HG02571 (cell line): ENCODE measurements around the gene ZP1.
"Not testable (repeated sequence)": the region's sequence is repeated elsewhere in the genome, so short reads cannot be mapped to it uniquely, and the experiment has no call there.

Source experiments
- ATAC-seq: cut with Tn5 transposase; IDR thresholded peaks from one replicate; pipeline ENCODE4 v1.9.1; 2021; ENCODE audit warnings: mild to moderate bottlenecking, moderate library complexity; ENCODE audit not compliant: unreplicated experiment

ZP1 gene

DNA sequence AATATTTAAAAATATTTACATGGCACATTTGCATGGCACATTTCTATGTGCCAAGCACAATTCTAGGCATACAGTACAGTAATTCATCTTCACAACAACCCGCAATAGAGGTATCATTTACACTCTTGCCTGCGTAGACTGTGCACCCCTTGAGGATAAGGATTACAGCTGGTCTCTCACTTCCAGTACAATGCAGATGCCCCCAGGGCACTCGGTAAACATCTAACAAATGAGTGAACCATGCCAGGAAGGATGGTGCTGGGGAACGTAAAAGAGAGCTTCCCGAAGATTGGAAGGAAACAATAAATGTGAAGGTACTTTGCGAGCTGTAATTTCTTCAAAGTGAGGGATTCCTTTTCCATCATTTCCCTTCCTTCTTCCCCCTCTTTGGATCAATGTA lies 37.7 kb downstream of the ZP1 start:
- ATAC-seq = no peak

DNA sequence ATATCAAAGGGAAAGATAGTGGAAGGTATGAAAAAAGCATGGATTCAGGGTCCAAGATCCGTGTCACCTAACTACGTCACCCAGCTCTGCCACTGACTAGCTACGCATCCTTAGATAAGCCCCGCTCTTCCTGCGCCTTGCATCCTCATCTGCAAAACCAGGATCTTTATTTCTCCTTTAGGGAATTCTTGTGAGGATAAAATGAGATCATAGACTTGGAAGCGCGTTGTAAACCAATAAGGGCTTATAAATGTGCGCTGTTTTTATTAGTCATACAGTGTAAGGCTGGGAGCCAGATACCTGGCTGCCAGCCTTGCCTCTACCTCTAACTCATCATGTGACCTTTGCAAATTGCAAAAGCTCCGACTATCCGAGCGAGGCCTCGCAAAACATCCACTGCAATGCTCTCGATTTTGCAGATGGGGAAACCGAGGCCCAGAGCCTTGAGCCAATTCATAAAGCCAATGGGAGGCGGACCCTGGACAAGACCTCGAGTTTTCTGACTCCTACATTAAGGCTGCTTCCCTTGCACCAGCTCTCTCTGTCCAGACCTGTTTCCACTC lies 38.3 kb downstream of the ZP1 start:
- no peak for ATAC-seq

DNA sequence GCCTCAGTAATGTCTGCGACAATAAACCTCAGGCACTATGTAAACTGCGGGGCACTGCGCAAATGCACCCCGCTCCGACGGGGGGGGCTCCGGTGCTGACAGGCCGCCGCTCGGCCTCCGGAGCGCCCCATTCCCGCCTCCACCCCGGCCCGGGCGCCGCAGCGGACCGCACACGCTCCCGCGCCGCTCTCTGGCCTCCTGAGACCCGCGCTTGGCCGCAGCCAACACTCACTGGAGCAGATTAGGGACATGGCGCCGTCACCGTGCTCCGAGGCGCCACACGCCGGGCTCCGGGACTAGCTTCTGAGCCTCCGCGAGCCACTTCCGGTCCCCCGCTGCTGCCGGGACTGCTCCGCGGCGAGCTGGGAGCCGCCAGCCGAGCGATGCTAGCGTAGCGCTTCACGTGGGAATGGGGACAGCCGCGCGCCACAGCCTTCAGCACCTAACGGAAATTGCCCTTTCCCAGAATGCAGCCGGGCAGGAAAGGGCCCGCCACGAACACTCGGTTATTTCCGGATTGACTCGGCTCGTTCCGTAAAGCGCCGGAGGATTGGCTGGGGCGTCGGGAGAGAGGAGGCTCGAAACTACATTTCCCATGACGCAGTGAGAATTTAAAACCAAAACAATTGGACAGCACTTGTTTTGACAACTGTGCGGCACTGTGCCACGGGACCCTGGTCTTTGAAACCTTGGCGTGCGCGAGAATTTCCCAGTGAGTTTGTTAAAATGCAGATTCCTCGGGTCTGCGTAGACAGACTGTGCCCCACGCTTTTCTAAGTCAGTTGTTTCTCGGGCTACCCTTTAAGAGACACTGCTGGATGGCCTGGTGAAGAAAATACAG lies 39.0 kb downstream of the ZP1 start, which contains the start of gene PRPF19:
PRPF19 (minus strand) TSS at position 454 of the 841 bp plus-strand sequence; CDS start at position 251, 203 bp downstream.
- peak; percentile 74 for ATAC-seq

DNA sequence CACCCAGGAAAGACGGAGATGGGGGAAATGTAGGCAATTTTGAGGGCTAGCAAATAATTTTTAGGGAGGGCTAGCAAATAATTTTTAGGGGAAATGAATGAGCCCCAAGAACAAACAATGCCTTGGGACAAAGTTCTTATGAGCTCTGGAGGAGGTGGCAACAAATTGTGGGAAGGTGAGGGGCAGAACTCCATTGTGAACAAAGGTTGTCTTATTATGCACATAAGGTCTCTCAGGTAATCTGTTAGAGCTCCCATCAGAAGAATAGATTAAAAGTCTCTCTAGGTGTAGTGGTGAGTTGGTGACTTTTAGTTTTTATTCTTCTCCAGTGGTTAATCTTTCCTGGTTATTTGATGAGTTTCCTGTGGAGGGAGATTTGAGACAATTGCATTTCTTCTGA lies 41.5 kb downstream of the ZP1 start:
- no peak for ATAC-seq

DNA sequence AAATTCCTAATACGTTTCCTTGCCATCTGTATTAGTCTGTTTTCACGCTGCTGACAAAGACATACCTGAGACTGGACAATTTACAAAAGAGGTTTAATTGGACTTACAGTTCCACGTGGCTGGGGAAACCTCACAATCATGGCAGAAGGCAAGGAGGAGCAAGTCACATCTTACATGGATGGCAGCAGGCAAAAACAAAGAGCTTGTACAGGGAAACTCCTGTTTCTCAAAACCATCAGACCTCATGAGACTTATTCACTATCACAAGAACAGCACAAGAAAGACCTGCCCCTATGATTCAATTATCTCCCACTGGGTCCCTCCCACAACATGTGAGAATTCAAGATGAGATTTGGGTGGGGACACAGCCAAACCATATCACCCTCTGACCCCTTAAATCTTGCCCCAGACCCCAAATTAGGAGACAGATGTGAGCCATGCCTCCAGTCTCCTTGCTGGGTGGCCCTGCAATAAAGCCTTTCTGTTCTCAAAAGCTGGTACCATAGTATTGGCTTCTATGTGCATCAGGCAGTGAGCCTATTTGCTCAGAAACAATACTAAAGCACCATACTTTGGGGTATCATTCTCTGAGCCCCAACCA lies 42.4 kb downstream of the ZP1 start:
- ATAC-seq = not testable (repeated sequence)

DNA sequence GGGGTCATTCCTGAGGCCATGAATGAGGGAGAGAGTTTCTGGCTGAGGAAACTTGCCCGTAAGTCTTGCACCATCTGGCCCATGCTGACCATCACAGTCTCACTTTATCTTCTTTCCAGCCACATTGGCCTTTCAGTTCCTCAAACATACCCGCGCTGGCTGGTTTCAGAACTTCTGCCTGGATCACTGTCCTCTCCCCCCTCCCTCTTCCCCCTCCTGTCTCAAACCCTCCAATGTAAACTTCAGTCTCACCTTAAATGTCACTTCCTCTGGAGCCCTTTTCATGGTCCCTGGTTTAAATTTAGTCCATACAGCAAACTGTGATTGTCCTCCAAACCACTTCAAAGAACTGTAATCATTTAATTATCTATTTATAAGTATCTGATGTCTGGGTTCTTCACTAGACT lies 42.9 kb downstream of the ZP1 start:
- peak; percentile 32 for ATAC-seq

DNA sequence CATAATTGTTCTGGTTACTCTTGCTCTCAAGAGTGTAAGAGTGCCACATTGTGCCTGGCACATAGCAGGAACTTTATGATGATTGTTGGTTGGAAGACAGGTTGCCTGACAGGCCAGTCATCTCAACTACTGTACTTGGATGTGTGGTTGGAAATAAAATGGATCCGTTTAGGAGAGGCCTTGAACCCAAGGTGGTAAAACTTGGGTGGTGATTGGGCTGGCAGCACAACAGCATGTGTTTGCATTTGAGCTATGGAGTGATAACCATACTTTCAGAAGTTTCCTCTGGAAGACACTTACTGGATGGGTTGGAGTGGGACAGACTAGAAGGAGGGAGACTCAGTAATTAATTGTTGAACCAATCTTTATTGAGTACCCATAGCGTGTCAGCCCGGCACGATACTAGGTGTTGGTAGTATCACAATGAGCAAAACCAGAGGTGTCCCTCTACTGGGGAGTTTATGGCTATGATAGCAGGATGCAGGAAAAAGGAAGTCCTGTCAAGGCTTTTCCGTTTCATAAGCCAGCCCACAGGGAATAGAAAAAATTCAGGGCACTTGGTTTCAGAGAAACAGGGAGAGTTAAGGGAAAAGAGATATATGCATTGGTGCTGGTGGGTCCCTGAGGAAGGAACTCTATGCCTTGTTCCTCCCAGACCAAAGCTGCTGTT lies 43.5 kb downstream of the ZP1 start:
- no peak for ATAC-seq

DNA sequence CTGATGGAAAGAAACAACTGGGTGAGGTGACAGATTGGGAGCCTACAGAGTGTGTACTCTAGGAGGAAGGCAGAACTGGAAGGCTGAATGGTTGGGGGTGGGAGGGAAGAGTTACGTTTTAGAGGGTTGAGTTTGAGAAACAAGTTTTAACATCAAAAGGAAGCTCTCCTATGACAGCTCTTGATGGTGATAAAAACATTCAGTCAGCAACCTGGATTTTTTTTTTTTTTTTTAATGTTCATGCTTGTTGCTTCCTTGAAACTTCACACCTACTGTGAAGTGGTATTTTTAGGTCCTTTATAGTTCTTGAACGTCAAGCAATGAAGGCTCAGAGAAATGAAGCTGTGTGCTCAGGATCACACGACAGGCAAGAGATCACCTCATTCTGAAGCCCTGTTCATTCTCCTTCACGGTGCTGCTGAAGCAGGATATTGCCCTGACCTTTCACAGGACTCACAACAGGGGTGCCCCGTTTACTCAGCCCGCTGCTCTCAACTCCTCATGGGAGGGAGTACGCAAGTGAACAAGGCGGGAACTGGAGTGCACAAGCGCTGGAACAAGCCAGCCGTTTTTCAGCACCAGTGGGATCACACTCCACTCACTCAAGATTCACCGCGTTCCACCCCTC lies 45.0 kb downstream of the ZP1 start:
- no peak for ATAC-seq

DNA sequence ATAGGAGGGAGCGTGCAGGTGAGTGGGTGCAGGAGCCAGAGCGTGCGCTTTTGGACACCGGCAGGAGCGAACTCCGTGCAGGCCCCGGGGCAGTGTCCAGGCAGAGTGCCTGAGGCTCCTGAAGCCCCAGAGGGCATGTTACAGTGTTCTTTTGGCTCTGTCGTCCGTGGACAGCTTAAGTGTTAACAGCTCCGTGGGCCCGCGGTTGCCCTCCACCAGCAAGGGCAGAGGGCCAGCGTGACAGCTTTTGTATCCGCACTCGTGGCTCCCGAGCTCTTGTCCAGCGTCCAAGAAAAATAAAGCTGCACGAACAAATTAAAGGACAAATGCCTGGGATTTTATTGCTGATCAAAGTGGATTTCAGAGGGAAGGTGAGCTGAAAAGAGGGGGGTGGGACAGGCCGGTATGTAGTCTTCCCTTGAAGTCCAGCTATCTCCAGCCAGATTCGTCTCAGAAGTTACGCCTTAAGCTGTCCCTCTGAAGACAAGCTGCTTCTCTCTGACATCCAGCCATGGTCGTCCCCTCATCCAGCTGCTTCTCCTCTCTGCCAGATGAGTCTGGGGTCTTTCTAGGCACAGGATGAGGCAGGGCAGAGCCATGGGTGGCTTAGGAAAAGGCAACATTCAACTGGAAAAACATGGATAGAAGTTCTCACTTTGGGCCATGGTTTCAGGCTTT lies 45.6 kb downstream of the ZP1 start:
- ATAC-seq = no peak

DNA sequence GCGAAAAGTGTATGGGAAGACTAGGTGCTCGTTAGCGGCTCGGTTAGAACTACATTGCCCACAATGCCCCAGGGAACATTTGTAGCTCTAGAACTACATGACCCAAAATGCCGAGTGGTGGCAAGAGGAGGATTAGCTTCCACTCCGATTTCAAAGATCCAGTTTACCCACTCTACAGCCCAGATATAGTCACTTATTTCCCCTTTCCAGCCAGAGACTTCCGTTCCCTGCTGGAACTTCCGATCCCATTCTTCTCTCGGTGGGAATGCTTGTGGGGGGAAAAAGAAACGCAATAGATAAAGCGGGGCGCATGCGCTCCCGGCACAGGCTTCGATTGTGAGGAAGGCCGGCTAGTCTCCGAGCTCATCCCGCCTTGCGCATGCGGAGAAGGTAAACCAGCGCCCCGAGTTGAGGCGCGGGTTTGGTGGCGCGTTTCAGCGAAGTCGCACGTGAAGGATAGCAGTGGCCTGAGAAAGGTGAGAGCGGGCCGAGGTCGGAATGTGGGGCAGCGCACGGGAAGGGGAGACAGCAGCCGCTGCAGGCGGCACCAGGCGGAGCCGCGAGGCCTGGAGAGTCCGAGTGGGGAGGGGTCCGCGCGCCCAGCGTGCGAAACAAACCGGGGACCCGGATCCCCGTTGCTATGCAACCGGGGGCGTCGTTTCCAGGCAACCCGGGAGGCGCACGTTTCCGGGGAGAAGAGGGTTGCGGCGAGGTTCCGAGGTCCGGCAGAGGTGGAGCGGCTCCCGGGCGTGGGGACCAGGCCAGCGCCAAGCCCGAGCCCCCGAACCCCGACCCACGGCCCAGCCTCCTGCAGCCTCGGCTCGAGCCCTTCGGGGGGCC lies 46.7 kb downstream of the ZP1 start, which contains the start of gene TMEM109:
TMEM109 (plus strand) TSS at position 366 of the 840 bp plus-strand sequence. CDS start 5,536 bp downstream, outside the sequence.
- peak; percentile 43 for ATAC-seq

DNA sequence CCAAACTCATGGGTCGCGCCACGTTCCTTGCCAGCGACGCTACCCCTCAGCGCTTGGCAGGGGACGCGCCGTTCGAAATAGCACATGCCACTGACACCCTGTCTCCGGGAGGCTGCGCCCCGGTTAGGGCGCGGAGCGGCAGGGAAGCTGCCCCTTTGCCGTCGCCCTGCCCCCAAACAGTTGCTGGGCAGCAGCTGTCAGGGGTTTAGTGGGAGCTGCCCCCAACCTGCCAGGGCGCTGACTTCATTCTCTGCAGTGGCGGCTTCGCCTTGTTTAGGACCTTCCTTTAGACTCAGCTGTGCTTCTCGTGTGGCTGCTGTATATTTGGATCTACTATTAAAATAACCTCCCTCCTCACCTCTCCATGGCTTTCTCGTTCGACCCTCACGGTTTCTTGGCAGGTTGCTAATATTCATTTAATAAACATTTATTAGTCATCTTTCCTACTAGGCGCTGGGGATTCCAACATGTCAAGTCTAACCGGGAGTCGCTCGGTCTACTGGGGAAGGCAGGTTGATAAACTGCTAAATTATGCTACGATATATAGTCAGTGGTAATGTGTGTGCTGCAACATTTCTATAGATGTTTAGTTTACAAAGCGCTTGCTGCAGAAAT lies 47.4 kb downstream of the ZP1 start:
- no peak for ATAC-seq

DNA sequence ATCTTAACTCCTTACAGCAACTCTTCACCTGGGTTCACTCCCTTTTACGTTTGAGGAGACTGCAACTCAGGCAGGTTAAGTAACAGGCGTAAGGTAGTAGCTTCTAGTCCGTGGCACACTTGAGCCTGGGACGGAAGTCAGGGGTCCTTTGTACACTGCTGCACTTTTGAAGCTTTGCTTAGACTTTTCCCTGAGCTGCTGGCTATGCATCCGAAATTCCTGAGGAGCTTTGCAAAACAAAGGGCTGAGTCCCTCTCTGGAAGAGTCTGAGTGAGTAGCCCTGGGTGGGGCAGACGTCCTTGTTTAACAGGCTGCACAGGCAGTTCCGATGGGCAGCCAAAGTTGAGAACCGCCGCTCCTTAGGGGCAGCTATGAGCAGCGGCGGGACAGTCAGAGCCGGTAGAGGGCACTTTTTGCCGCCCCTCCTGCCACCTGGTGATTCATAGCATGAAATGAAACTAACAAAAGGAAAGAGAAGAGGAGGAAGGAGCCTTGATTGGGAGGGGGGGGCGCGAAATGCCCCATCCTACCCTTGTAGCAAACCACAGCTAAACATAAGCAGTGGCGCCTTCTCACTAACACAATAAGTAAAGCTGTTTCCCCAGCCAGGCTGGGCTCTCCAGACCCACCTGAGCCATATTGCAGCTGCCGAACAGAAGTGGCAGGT lies 48.0 kb downstream of the ZP1 start:
- ATAC-seq = peak; percentile 37

DNA sequence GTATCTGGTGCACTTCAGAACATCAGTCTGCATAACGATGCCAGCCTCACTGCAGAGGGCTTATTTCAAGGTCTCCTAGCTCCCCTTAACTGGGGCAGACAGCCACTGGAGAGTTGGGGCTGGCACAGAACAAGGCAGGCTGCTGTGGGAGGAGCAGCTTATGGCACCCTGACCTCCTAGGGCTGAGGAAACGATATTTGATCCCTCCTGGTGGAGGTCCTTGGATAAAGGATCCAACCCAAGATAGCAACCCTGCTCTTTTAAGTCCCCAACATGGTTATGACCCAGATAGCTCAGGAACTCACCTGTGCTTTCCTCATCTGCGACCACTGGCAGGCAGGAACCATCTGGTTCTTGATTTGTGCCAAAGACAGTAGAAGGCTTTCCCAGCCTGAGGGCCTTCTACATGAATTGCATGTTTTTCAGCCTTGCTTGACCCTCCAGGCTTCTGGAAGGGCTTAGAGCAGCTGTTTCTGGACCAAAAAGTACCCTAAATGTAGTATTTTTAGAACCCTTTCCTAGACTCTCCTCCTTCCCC lies 49.4 kb downstream of the ZP1 start:
- no peak for ATAC-seq

DNA sequence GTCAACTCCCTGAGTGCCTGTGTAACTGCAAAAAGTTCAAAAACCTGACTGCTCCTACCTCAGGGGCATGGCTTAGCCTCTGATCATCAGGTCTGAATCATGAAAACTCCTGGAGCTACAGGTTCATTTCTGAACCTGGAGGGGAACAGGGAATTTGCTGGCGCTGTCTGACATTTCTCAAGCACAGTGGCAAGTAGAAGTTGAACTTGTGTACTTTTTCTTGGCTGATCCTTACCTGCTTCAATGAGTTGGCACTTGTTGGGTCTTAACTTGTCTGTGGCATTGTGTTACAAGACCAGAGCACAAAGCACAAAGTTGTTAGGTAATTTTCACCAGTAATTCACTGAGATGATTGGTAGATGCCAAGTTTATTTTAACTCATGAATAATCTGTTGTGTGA lies 49.9 kb downstream of the ZP1 start:
- no peak for ATAC-seq

DNA sequence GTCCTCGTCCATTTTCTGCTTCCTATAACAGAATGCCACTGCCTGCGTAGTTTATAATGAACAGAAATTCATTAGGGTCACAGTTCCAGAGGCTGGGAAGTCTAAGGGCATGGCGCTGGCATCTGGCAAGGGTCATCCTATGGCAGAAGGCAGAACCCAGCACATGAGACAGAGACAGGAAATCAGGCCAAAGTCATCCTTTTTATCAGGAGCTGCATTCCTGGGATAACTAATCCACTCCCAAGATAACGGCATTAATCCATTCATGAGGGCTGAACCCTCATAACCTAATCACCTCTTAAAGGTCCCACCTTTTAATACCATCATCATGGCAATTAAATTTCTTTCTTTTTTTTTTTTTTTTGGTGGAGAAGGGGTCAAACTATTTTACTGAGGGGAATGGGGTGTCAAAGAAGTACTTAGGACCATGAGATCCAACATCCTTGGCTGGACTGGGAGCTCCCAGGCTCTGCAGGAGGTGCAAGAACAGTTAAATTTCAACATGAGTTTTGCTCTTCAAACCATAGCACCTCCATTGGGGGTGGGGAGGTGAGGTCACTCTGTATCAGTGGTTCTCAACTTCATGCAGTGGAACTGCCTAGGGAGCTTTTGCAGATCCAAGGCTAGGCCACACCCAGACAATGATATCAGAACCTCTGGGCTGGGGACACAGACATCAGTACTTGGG lies 51.1 kb downstream of the ZP1 start:
- no peak for ATAC-seq

DNA sequence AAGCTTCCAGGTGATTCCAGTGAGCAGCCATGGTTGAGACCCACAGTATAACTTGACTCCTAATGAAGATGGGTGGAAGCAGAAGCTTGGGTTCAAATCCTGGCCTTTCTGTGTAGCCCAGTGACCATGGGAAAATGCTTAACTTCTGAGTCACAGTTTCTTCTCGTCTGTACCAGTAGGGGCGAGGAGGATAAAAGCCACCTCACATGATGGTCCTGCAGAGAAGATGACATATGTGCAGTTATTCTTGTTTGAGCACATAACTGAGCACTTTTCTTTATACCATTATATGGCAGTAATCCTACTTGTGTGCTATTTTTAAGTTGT lies 51.6 kb downstream of the ZP1 start:
- no peak for ATAC-seq

DNA sequence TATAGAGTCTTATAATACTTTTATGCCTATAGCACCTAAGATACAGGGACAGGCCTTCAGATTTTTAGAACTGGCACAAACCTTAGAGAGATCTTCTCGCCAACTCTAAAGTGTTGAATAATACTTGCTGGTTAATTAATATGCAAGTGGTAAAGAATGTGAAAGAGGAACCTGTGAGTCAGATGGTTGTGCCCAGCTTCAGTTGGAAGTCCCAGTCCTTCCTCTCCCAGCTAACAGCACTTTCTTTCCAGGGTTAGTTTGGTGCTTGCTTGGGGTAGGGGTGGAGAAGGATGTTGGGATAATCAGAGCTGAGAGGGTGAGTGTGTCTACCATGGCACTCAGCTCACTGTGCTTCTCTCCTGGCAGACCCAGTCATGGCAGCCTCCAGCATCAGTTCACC lies 52.0 kb downstream of the ZP1 start:
- no peak for ATAC-seq

DNA sequence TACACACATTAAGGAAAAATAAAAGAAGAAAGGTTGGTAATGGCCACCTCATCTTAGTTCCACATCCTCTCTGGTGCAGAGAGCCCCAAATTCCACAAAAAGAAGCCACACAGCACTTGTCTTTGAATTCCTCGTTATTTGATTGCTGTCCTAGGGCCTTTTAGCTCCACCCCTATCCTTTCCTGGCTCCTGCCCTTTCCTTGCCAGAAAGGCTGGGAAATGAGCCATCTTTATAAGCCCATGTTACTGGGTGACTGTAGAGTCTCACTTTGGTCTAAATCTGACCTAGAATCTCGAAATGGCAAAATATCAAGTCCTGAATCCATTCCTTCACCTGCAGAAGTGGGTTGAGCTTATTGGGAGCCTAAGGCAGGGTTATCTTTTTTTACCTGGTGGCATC lies 52.6 kb downstream of the ZP1 start:
- no peak for ATAC-seq
